ENCODE measurements around the gene NXPE3.

The NXPE3 gene

GRCh38 chr3:101846709-101847108 lies 67.7 kb downstream of the NXPE3 start:
- no peak overlapping the region for H2AFZ ChIP-seq (ENCODE audit: low read depth, low read length, severe bottlenecking)
- H3K4me3 ChIP-seq (ENCODE audit: insufficient read depth, low read length, poor library complexity, severe bottlenecking) = no peak overlapping the region
- H3F3A ChIP-seq (ENCODE audit: insufficient read depth) = peaks cover 43% of the 10 kb centered on the region
- H3K4me2 ChIP-seq (ENCODE audit: low read depth, low read length, poor library complexity, severe bottlenecking) = no peak overlapping the region
- no peak overlapping the region for H3K9ac ChIP-seq (ENCODE audit: low read length)
- peaks cover 10% of the 10 kb centered on the region for H4K20me1 ChIP-seq (ENCODE audit: low read depth, low read length)
- H3K9me3 ChIP-seq (ENCODE audit: insufficient read depth, low read length) = no peaks in the 10 kb centered on the region
- H3K79me2 ChIP-seq (ENCODE audit: insufficient read depth, low read length) = peaks cover 92% of the 10 kb centered on the region
- H3K36me3 ChIP-seq (ENCODE audit: low read length) = peaks cover 21% of the 10 kb centered on the region
- H3K9me2 ChIP-seq (replicated peaks; ENCODE audit: insufficient read depth, low read length) = no peaks in the 10 kb centered on the region
- peak overlapping the region; percentile 24 for H3K27ac ChIP-seq (ENCODE audit: low read depth, low read length)
- TF ChIP-seq, protein P1, sequence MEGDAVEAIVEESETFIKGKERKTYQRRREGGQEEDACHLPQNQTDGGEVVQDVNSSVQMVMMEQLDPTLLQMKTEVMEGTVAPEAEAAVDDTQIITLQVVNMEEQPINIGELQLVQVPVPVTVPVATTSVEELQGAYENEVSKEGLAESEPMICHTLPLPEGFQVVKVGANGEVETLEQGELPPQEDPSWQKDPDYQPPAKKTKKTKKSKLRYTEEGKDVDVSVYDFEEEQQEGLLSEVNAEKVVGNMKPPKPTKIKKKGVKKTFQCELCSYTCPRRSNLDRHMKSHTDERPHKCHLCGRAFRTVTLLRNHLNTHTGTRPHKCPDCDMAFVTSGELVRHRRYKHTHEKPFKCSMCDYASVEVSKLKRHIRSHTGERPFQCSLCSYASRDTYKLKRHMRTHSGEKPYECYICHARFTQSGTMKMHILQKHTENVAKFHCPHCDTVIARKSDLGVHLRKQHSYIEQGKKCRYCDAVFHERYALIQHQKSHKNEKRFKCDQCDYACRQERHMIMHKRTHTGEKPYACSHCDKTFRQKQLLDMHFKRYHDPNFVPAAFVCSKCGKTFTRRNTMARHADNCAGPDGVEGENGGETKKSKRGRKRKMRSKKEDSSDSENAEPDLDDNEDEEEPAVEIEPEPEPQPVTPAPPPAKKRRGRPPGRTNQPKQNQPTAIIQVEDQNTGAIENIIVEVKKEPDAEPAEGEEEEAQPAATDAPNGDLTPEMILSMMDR (IDR thresholded peaks at IDR 0.05; ENCODE audit: insufficient read depth, low read length, poor library complexity, severe bottlenecking) = no peak
- TF ChIP-seq EZH2phosphoT487 (conservative IDR thresholded peaks at IDR 0.05; ENCODE audit: low read length) = no peak
- H3K27me3 ChIP-seq (ENCODE audit: low read length) = no peaks in the 10 kb centered on the region

DNA sequence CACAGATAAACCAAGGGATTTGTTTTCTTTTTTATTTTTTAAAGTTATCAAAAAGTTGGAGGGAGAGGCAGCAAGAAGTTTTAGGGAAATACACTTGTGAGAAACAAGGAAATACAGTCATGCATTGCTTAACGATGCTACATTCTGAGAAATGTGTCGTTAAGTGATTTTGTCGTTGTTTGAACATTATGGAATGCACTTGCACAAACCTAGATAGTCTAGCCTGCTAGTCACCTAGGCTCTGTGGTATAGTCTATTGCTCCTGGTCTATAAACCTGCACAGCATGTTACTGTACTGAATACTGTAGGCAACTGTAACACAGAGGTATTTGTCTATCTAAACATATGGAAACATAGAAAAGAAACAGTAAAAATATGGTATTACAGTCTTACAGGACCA lies 68.3 kb downstream of the NXPE3 start:
- H3K79me2 ChIP-seq (ENCODE audit: insufficient read depth, low read length) = peaks cover 92% of the 10 kb centered on the region
- no peaks in the 10 kb centered on the region for H3K9me3 ChIP-seq (ENCODE audit: insufficient read depth, low read length)
- TF ChIP-seq, protein P1 (IDR thresholded peaks at IDR 0.05; ENCODE audit: insufficient read depth, low read length, poor library complexity, severe bottlenecking) = no peak
- no peak for TF ChIP-seq EZH2phosphoT487 (conservative IDR thresholded peaks at IDR 0.05; ENCODE audit: low read length)
- H2AFZ ChIP-seq (ENCODE audit: low read depth, low read length, severe bottlenecking) = no peak overlapping the region
- H3K36me3 ChIP-seq (ENCODE audit: low read length) = peaks cover 27% of the 10 kb centered on the region
- peak overlapping the region; percentile 24 for H3K27ac ChIP-seq (ENCODE audit: low read depth, low read length)
- H3F3A ChIP-seq (ENCODE audit: insufficient read depth) = peaks cover 46% of the 10 kb centered on the region
- peaks cover 10% of the 10 kb centered on the region for H4K20me1 ChIP-seq (ENCODE audit: low read depth, low read length)
- no peak overlapping the region for H3K9ac ChIP-seq (ENCODE audit: low read length)
- H3K27me3 ChIP-seq (ENCODE audit: low read length) = no peaks in the 10 kb centered on the region
- H3K9me2 ChIP-seq (replicated peaks; ENCODE audit: insufficient read depth, low read length) = no peaks in the 10 kb centered on the region
- no peak overlapping the region for H3K4me3 ChIP-seq (ENCODE audit: insufficient read depth, low read length, poor library complexity, severe bottlenecking)
- peak overlapping the region; percentile 94 for H3K4me2 ChIP-seq (ENCODE audit: low read depth, low read length, poor library complexity, severe bottlenecking)

- H4K20me1 ChIP-seq (ENCODE audit: low read depth, low read length) = peaks cover 10% of the 10 kb centered on the region
- H3K9me2 ChIP-seq (replicated peaks; ENCODE audit: insufficient read depth, low read length) = no peaks in the 10 kb centered on the region
- H3K4me3 ChIP-seq (ENCODE audit: insufficient read depth, low read length, poor library complexity, severe bottlenecking) = peak overlapping the region; percentile 87
- H3K27me3 ChIP-seq (ENCODE audit: low read length) = no peaks in the 10 kb centered on the region
- H3K4me2 ChIP-seq (ENCODE audit: low read depth, low read length, poor library complexity, severe bottlenecking) = peak overlapping the region; percentile 94
- peaks cover 36% of the 10 kb centered on the region for H3K36me3 ChIP-seq (ENCODE audit: low read length)
- H3K79me2 ChIP-seq (ENCODE audit: insufficient read depth, low read length) = peaks cover 90% of the 10 kb centered on the region
- no peaks in the 10 kb centered on the region for H3K9me3 ChIP-seq (ENCODE audit: insufficient read depth, low read length)
- TF ChIP-seq EZH2phosphoT487 (conservative IDR thresholded peaks at IDR 0.05; ENCODE audit: low read length) = no peak
- TF ChIP-seq, protein P1 (IDR thresholded peaks at IDR 0.05; ENCODE audit: insufficient read depth, low read length, poor library complexity, severe bottlenecking) = no peak
- peak overlapping the region; percentile 68 for H3K27ac ChIP-seq (ENCODE audit: low read depth, low read length)
- peaks cover 50% of the 10 kb centered on the region for H3F3A ChIP-seq (ENCODE audit: insufficient read depth)
- H3K9ac ChIP-seq (ENCODE audit: low read length) = peak overlapping the region; percentile 87
- peak overlapping the region; percentile 33 for H2AFZ ChIP-seq (ENCODE audit: low read depth, low read length, severe bottlenecking)
These were observed 69.3 kb downstream of the NXPE3 start for GRCh38 chr3:101848326-101848725.
